K562 (cell line): ENCODE measurements around the gene MT1M.

Experiments
- BDP1 ChIP-seq: IDR thresholded peaks from 3 replicates; pipeline ENCODE4 v1.6.1; 2011; ENCODE audit not compliant: insufficient read length, insufficient read depth
- NBN ChIP-seq: fragments of 450-650 bp; IDR thresholded peaks from 2 replicates; pipeline ENCODE4 v1.6.1; 2016; ENCODE audit warnings: low read depth, mild to moderate bottlenecking
- PHB ChIP-seq: fragments of 250-450 bp; sonication (Bioruptor Pico); IDR thresholded peaks from 2 replicates; pipeline ENCODE4 v1.5.0; 2021
- POLR2A ChIP-seq: fragments of 450-650 bp; conservative IDR thresholded peaks from 2 replicates; pipeline ENCODE4 v1.6.1; 2016
- PTBP1 ChIP-seq: fragments of 200-400 bp; formaldehyde crosslinking; IDR thresholded peaks from 2 replicates; pipeline ENCODE4 v1.6.1; 2017; ENCODE audit warnings: low read depth, low read length
- STAT6 ChIP-seq: sonication (generic); formaldehyde crosslinking; IDR thresholded peaks from 2 replicates; pipeline ENCODE4 v1.8.1; 2023; ENCODE audit warnings: mild to moderate bottlenecking, missing genetic modification reagents
- TAF1 ChIP-seq: IDR thresholded peaks from 2 replicates; pipeline ENCODE4 v1.6.1; 2011; ENCODE audit warnings: mild to moderate bottlenecking, low read length, moderate library complexity; ENCODE audit not compliant: insufficient read depth, control insufficient read depth, severe bottlenecking; ENCODE audit errors: extremely low read depth
- ZFP1 ChIP-seq: fragments of 450-650 bp; formaldehyde crosslinking; IDR thresholded peaks from 2 replicates; pipeline ENCODE4 v1.4.0; 2020; ENCODE audit warnings: mild to moderate bottlenecking, mixed read lengths
- ZNF449 ChIP-seq: fragments of 250-450 bp; sonication (Bioruptor Pico); IDR thresholded peaks from 2 replicates; pipeline ENCODE4 v1.8.0; 2022; ENCODE audit warnings: moderate library complexity, mild to moderate bottlenecking, inconsistent platforms
- TF ChIP-seq, protein P1 (sequence below), 3 experiments: IDR thresholded peaks in 2 of 3; conservative IDR thresholded peaks in 1 of 3; 2 replicates each; pipeline ENCODE4 v1.5.1; 2011 to 2012; ENCODE audit warnings: low read length in 3 of 3, mild to moderate bottlenecking in 3 of 3, control low read depth in 2 of 3, improper control_type of control experiment in 1 of 3, inconsistent platforms in 1 of 3, low read depth in 1 of 3, mixed read lengths in 1 of 3, moderate library complexity in 1 of 3; ENCODE audit not compliant: insufficient read depth in 2 of 3
- TF ChIP-seq, protein P2 (sequence below): sonication (generic); formaldehyde crosslinking; IDR thresholded peaks from 2 replicates; pipeline ENCODE4 v1.8.1; 2023; ENCODE audit warnings: missing genetic modification reagents, mild to moderate bottlenecking, borderline replicate concordance

GRCh38 chr16:56607109-56607618 is 25.3 kb upstream of the MT1M start:
- no peak for TF ChIP-seq POLR2A
- TF ChIP-seq, protein P1, sequence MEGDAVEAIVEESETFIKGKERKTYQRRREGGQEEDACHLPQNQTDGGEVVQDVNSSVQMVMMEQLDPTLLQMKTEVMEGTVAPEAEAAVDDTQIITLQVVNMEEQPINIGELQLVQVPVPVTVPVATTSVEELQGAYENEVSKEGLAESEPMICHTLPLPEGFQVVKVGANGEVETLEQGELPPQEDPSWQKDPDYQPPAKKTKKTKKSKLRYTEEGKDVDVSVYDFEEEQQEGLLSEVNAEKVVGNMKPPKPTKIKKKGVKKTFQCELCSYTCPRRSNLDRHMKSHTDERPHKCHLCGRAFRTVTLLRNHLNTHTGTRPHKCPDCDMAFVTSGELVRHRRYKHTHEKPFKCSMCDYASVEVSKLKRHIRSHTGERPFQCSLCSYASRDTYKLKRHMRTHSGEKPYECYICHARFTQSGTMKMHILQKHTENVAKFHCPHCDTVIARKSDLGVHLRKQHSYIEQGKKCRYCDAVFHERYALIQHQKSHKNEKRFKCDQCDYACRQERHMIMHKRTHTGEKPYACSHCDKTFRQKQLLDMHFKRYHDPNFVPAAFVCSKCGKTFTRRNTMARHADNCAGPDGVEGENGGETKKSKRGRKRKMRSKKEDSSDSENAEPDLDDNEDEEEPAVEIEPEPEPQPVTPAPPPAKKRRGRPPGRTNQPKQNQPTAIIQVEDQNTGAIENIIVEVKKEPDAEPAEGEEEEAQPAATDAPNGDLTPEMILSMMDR (IDR thresholded peaks at IDR 0.05 in 2 of 3, conservative IDR thresholded peaks at IDR 0.05 in 1 of 3; ENCODE audit: insufficient read depth in 2 of 3, low read depth in 1 of 3, low read length in 3 of 3): no peak
- no peak for TF ChIP-seq ZNF449 (CRISPR knock-in tag)
- TF ChIP-seq NBN: no peak
- no peak for TF ChIP-seq PHB (CRISPR knock-in tag)
- TF ChIP-seq, protein P2, sequence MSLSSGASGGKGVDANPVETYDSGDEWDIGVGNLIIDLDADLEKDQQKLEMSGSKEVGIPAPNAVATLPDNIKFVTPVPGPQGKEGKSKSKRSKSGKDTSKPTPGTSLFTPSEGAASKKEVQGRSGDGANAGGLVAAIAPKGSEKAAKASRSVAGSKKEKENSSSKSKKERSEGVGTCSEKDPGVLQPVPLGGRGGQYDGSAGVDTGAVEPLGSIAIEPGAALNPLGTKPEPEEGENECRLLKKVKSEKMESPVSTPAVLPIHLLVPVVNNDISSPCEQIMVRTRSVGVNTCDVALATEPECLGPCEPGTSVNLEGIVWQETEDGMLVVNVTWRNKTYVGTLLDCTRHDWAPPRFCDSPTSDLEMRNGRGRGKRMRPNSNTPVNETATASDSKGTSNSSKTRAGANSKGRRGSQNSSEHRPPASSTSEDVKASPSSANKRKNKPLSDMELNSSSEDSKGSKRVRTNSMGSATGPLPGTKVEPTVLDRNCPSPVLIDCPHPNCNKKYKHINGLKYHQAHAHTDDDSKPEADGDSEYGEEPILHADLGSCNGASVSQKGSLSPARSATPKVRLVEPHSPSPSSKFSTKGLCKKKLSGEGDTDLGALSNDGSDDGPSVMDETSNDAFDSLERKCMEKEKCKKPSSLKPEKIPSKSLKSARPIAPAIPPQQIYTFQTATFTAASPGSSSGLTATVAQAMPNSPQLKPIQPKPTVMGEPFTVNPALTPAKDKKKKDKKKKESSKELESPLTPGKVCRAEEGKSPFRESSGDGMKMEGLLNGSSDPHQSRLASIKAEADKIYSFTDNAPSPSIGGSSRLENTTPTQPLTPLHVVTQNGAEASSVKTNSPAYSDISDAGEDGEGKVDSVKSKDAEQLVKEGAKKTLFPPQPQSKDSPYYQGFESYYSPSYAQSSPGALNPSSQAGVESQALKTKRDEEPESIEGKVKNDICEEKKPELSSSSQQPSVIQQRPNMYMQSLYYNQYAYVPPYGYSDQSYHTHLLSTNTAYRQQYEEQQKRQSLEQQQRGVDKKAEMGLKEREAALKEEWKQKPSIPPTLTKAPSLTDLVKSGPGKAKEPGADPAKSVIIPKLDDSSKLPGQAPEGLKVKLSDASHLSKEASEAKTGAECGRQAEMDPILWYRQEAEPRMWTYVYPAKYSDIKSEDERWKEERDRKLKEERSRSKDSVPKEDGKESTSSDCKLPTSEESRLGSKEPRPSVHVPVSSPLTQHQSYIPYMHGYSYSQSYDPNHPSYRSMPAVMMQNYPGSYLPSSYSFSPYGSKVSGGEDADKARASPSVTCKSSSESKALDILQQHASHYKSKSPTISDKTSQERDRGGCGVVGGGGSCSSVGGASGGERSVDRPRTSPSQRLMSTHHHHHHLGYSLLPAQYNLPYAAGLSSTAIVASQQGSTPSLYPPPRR (CRISPR knock-in tag): no peak
- TF ChIP-seq ZFP1 (CRISPR knock-in tag): no peak
- no peak for TF ChIP-seq PTBP1
- no peak for TF ChIP-seq TAF1
- TF ChIP-seq STAT6: no peak
- no peak for TF ChIP-seq BDP1
